ENCODE results near the gene ARMC7.
"Not testable (repeated sequence)": the region's sequence is repeated elsewhere in the genome, so short reads cannot be mapped to it uniquely, and the experiment has no call there.

Gene ARMC7

DNA sequence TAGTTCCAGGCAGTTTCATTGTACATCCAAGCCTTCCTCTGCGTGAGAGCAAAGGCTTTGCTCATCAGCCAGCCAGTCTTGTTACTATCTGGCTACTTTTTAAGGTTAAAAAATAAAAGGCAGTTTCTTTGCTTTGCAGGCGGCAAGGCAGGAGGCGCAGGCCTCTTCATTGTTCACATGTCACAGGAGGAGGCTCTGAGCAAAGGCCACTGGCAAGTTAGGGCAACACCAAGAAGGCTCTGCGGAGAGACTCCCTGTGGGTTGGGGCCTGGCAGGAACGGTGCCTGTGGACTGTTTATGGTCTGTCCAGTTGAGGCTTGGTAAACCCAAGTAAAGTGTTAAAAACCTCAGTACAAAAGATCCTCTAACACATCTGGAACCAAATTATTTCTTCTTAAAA lies 25.7 kb downstream of the ARMC7 start:
- no peak overlapping the region for H3K4me3 ChIP-seq (ENCODE audit: control insufficient read depth, low read depth, low read length)
- TF ChIP-seq, protein P1, sequence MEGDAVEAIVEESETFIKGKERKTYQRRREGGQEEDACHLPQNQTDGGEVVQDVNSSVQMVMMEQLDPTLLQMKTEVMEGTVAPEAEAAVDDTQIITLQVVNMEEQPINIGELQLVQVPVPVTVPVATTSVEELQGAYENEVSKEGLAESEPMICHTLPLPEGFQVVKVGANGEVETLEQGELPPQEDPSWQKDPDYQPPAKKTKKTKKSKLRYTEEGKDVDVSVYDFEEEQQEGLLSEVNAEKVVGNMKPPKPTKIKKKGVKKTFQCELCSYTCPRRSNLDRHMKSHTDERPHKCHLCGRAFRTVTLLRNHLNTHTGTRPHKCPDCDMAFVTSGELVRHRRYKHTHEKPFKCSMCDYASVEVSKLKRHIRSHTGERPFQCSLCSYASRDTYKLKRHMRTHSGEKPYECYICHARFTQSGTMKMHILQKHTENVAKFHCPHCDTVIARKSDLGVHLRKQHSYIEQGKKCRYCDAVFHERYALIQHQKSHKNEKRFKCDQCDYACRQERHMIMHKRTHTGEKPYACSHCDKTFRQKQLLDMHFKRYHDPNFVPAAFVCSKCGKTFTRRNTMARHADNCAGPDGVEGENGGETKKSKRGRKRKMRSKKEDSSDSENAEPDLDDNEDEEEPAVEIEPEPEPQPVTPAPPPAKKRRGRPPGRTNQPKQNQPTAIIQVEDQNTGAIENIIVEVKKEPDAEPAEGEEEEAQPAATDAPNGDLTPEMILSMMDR (conservative IDR thresholded peaks at IDR 0.05; ENCODE audit: control insufficient read depth, insufficient read depth, low read depth, low read length): no peak
- no peak for DNase-seq (ENCODE audit: low read depth)

DNA sequence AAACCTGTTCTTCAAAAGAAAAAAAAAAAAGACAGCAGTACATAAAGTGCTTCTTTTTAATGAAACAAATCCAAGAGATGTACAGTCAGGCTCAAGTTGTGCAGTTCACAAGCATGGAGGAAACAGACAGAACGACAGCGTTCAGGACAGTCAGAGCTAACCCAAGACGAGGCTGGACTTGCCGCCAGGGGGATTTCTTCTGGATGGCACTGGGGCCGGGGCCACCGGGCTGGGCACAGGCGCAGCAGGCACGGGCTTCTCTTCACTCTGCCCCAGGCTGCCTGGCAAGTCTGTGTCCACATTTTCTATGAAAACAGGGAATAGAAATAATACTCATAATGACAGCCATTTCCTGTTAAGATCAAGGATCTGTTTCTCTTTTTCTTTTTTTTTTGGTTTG lies 26.2 kb downstream of the ARMC7 start:
- no peak for DNase-seq (ENCODE audit: low read depth)
- TF ChIP-seq, protein P1 (conservative IDR thresholded peaks at IDR 0.05; ENCODE audit: control insufficient read depth, insufficient read depth, low read depth, low read length): no peak
- H3K4me3 ChIP-seq (ENCODE audit: control insufficient read depth, low read depth, low read length): no peak overlapping the region

DNA sequence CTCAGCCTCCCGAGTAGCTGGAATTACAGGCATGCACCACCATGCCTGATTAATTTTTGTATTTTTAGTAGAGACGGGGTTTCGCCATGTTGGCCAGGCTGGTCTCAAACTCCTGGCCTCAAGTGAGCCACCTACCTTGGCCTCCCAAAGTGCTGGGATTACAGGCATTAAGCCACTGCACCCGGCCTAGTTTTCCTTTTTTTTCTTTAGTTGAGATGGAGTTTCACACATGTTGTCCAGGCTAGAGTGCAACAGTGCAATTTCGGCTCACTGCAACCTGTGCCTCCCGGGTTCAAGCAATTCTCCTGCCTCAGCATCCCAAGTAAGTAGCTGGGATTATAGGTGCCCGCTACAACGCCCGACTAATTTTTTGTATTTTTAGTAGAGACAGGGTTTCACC lies 28.0 kb downstream of the ARMC7 start:
- H3K4me3 ChIP-seq (ENCODE audit: control insufficient read depth, low read depth, low read length); DNase-seq (ENCODE audit: low read depth): not testable (repeated sequence)

DNA sequence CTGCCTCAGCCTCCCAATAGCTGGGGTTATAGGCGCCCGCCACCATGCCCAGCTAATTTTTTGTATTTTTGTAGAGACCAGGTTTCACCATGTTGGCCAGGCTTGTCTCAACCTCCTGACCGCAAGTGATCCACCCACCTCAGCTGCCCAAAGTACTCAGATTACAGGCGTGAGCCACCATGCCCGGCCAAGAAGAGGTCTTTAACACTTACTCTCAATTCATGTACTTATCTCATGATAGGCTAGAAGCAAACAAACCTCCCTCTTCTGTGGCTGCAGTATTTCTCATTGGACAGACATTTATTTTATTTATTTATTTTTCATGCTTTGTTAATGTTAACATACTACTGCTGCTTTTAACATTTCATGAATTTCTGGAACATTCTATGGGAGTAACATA lies 28.8 kb downstream of the ARMC7 start:
- DNase-seq (ENCODE audit: low read depth): no peak
- TF ChIP-seq, protein P1 (conservative IDR thresholded peaks at IDR 0.05; ENCODE audit: control insufficient read depth, insufficient read depth, low read depth, low read length): no peak
- no peak overlapping the region for H3K4me3 ChIP-seq (ENCODE audit: control insufficient read depth, low read depth, low read length)

DNA sequence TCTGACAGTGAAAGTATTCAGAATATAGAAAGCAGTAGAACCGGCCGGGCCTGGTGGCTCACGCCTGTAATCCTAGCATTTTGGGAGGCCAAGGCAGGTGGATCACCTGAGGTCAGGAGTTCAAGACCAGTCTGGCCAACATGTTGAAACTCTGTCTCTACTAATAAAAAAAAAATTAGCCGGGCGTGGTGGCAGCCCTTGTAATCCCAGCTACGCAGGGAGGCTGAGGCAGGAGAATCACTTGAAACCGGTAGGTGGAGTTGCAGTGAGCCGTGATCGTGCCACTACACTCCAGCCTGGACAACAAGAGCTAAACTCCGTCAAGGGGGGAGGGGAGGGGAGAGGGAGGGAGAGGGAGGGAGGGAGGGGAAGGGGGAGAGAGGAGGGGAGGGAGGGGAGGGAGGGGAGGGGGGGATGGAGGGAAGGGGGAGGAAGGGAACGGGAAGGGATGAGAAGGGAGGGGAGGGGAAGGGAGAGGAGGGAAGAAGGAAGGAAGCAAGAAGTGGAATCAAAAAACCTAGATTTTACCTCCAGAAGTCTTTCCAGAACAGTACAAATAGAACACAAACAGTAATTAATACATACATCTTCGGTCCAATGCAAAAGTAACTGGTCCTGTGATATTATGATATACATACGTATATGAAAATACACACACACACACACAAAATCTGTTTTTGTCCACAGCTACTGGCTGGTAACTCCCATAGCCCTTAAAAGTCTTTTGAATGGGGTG lies 32.6 kb downstream of the ARMC7 start:
- TF ChIP-seq, protein P1 (conservative IDR thresholded peaks at IDR 0.05; ENCODE audit: control insufficient read depth, insufficient read depth, low read depth, low read length): no peak
- no peak overlapping the region for H3K4me3 ChIP-seq (ENCODE audit: control insufficient read depth, low read depth, low read length)
- DNase-seq (ENCODE audit: low read depth): no peak

DNA sequence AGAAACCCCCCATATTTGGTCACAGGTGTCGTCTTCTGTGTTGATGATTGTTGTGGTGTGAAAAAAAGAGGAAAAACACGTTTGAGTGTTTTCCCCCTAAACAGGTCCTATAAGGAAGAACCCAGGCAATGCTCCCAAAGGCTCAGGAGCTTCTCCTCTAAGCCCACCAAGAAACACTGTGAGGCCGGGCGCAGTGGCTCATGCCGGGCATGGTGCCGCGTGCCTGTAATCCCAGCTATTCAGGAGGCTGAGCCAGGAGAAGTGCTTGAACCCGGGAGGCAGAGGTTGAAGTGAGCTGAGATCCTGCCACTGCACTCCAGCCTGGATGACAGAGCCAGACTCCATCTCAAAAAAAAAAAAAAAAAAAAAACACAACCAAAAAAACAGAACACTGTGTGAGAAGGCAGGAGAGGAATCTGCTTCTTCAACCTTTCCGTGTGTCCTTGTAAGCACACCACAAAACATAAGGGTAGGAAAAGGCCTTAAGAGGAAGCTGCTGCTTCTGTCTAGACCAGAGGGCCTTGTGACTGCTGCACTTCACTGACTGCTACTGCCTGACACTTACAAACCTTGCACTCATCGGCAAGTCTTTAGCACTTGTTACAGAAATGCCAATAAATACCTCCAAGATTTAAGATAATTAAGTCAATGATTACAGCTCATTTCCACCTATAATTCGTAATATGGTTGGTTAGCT lies 35.2 kb downstream of the ARMC7 start:
- TF ChIP-seq, protein P1 (conservative IDR thresholded peaks at IDR 0.05; ENCODE audit: control insufficient read depth, insufficient read depth, low read depth, low read length): no peak

DNA sequence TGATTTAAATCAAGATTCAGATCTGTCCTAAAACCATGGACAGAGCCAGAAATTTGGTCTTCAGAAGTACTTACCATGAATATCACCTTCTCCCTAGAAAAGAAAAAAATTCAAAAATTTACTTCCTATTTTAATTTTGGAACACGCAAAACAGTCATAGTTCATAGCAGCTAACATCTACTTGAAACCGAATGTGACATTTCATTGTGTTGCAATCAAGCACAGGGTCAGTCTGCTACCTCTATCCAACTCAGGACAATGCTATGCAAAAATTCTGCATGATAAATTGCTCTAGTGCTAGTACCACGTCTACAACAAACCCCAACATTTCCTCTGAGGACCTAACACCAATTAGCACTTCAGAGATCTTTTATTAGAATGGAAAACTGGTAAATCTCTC lies 36.8 kb downstream of the ARMC7 start:
- no peak overlapping the region for H3K4me3 ChIP-seq (ENCODE audit: control insufficient read depth, low read depth, low read length)
- DNase-seq (ENCODE audit: low read depth): no peak
- TF ChIP-seq, protein P1 (conservative IDR thresholded peaks at IDR 0.05; ENCODE audit: control insufficient read depth, insufficient read depth, low read depth, low read length): no peak

More for the DNA sequence above, 35.2 kb downstream of the ARMC7 start:
- no peak overlapping the region for H3K4me3 ChIP-seq (ENCODE audit: control insufficient read depth, low read depth, low read length)
- DNase-seq (ENCODE audit: low read depth): no peak

Data from fibroblast of mammary gland (primary cell).